CD4-positive, alpha-beta T cell treated with Interleukin-17A for 1 hour (primary cell): ENCODE results near the gene PWWP2B.
A peak's percentile ranks its signal among the peaks of the same experiment; 100 is the strongest.

Source experiments
- DNase-seq: peaks from one replicate; pipeline ENCODE4 v3.0.0-alpha.2; 2020

PWWP2B gene

GRCh38 chr10:132420469-132420980 lies 23.5 kb downstream of the PWWP2B start:
- no peak for DNase-seq

GRCh38 chr10:132420981-132421846 lies 24.2 kb downstream of the PWWP2B start:
- DNase-seq = peak; percentile 41

- no peak for DNase-seq
These were observed 25.1 kb downstream of the PWWP2B start for GRCh38 chr10:132421847-132422751.

GRCh38 chr10:132422903-132423825 lies 26.2 kb downstream of the PWWP2B start:
- peak; percentile 20 for DNase-seq

GRCh38 chr10:132423966-132424861 lies 27.2 kb downstream of the PWWP2B start:
- no peak for DNase-seq

- no peak for DNase-seq
These were observed 28.2 kb downstream of the PWWP2B start for GRCh38 chr10:132425029-132425756.

GRCh38 chr10:132425757-132426155 lies 28.8 kb downstream of the PWWP2B start:
- no peak for DNase-seq

- no peak for DNase-seq
These were observed 30.2 kb downstream of the PWWP2B start for GRCh38 chr10:132427006-132427771.

GRCh38 chr10:132427939-132428367 lies 31.0 kb downstream of the PWWP2B start:
- no peak for DNase-seq

- no peak for DNase-seq
These were observed 31.5 kb downstream of the PWWP2B start for GRCh38 chr10:132428486-132428995.

GRCh38 chr10:132429281-132430230 lies 32.6 kb downstream of the PWWP2B start:
- no peak for DNase-seq

GRCh38 chr10:132430231-132430743 lies 33.3 kb downstream of the PWWP2B start:
- DNase-seq = no peak

GRCh38 chr10:132430861-132431271 lies 33.9 kb downstream of the PWWP2B start:
- no peak for DNase-seq

- no peak for DNase-seq
These were observed 34.7 kb downstream of the PWWP2B start for GRCh38 chr10:132431537-132432175.

- no peak for DNase-seq
These were observed 35.2 kb downstream of the PWWP2B start for GRCh38 chr10:132432176-132432540.

- DNase-seq = no peak
These were observed 36.8 kb downstream of the PWWP2B start for GRCh38 chr10:132433671-132434340.
